ENCODE measurements around the gene CNFN. TPM values are rescaled to one million over a fixed set of nuclear protein-coding genes. Genes with fewer than 3 reads are reported as not detected.

The CNFN gene
- total RNA-seq, 2 donors from 2014 or later, result 4.2 to 5.4 TPM

Small RNA genes within 50 kb of the gene (microRNA-seq; reads per million reads assigned to microRNA genes)
- 0 reads per million in 2 donors for gene MIR8077

Other genes starting within 250 kb of the CNFN start
- gene DEDD2, start 172.6 kb downstream of the CNFN start, total RNA-seq, result 10 to 100 TPM; 20.5 to 42.2 TPM
- gene ZNF526, start 170.0 kb downstream of the CNFN start, total RNA-seq, result 1 to 10 TPM; 8.1 to 8.7 TPM
- 10 to 100 TPM; 40.9 to 43.3 TPM for gene GSK3A, start 147.7 kb downstream of the CNFN start, total RNA-seq
- gene ERF, start 135.2 kb downstream of the CNFN start, total RNA-seq, result 10 to 100 TPM; 40.8 to 50.1 TPM
- gene CIC, start 121.0 kb downstream of the CNFN start, total RNA-seq, result 10 to 100 TPM; 43.0 to 47.9 TPM
- under 1 TPM; 0.49 to 0.50 TPM for gene PRR19, start 88.2 kb downstream of the CNFN start, total RNA-seq
- 10 to 100 TPM; 25.9 to 40.5 TPM for gene PAFAH1B3, start 87.7 kb downstream of the CNFN start, total RNA-seq
- gene TMEM145, start 77.0 kb downstream of the CNFN start, total RNA-seq, result under 1 TPM; 0.21 to 0.25 TPM
- gene MEGF8, start 64.7 kb downstream of the CNFN start, total RNA-seq, result 10 to 100 TPM; 21.4 to 21.5 TPM
- gene LIPE, start 37.1 kb upstream of the CNFN start, total RNA-seq, result 1 to 10 TPM; 7.1 to 9.7 TPM
- not detected for gene CXCL17, start 52.6 kb upstream of the CNFN start, total RNA-seq
- 1,000 to 10,000 TPM in 1 of 2 donors, 100 to 1,000 TPM in 1; 627 to 1,309 TPM for gene CEACAM1, start 138.2 kb upstream of the CNFN start, total RNA-seq
- 1 to 10 TPM in 1 of 2 donors, under 1 TPM in 1; 0.89 to 1.7 TPM for gene CEACAM8, start 204.6 kb upstream of the CNFN start, total RNA-seq